Activated CD4-positive, alpha-beta memory T cell treated with anti-CD3 and anti-CD28 coated beads, Interleukin-2, amount 10 ng/mL, durations not matched to agents 7 days and 5 days (primary cell): ENCODE results near the gene SPRYD3. TPM values are rescaled to one million over a fixed set of nuclear protein-coding genes. Genes with fewer than 3 reads are reported as not detected.

Experiments used
- CTCF ChIA-PET: fragments of 350-600 bp; sonication (Branson Sonifier 250); formaldehyde crosslinking; loops from one replicate; lab custom pipeline; 2021; ENCODE audit warnings: antibody characterized with exemption, inconsistent platforms; lab: Charles Lee
- POLR2A ChIA-PET: fragments of 350-600 bp; sonication (Branson Sonifier 250); formaldehyde crosslinking; loops from one replicate; lab custom pipeline; 2021; ENCODE audit warnings: antibody characterized with exemption; lab: Charles Lee
- DNase-seq: peaks from one replicate; pipeline ENCODE4 v3.0.0-alpha.2; 2020
- H3K27ac Mint-ChIP-seq: one replicate; pipeline ENCODE4 v1.8.0; 2021; ENCODE audit warnings: mild to moderate bottlenecking, mixed read lengths
- H3K27me3 Mint-ChIP-seq: one replicate; pipeline ENCODE4 v1.8.0; 2021; ENCODE audit warnings: mixed read lengths
- H3K36me3 Mint-ChIP-seq: one replicate; pipeline ENCODE4 v1.8.0; 2021; ENCODE audit warnings: low read depth, mixed read lengths
- H3K4me1 Mint-ChIP-seq: one replicate; pipeline ENCODE4 v1.8.0; 2021; ENCODE audit warnings: mixed read lengths
- H3K4me3 Mint-ChIP-seq: one replicate; pipeline ENCODE4 v1.8.0; 2021; ENCODE audit warnings: mild to moderate bottlenecking, mixed read lengths
- H3K9me3 Mint-ChIP-seq: one replicate; pipeline ENCODE4 v1.8.0; 2021; ENCODE audit warnings: mixed read lengths
- total RNA-seq, 2 experiments: library from RNA; stranded (reverse); gene quantifications; one replicate each; pipeline ENCODE4 v1.2.3, GENCODE V29; 2021

The SPRYD3 gene
- total RNA-seq, 2 experiments from 2014 or later, result 31.2 to 31.3 TPM

DNA sequence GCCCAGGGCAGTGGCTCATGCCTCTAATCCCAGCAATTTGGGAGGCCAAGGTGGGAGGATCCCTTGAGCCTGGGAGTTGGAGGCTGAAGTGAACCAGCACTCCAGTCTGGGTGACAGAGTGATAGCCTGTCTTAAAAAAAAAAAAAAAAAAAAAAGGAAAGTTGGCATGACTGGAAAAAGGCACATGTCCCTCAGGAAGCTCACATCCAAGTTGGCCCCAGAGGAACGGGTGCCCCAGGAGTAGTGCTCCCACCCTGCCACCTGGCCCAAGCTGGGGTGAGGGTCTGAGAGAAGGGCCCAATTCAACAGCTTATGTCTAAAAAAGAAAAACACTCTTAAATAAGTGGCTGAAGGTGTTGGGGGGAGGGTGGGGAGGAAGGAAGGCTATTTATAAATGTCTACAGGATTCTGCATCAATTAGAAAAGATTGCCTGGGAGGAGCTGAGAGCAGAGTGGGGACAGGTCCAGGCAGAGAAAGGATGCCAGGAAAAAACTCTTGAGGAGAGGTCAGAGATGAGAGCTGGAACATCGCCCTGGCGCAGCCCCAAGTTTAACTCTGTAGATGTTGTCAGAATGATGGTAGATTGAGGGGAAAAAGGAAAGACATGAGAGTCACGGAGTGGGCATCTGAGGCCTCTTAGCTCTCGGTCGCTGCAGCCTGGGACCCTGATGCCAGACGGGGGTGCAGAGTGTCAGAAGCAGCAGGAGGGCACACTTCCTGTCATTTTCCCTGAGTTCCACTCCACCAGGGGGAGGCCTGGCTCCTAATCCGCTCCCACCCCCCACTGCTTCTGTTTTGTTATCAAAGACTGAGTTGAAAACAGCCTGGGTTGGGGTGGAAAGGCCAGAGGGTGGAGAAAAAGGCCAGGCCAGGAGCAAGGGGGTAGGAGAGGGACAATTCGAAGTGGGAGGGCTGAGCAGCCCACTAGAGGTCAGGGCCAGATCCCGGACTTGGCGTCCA, 7.3 kb downstream of the SPRYD3 start:
- Mint-ChIP-seq H3K4me3 (no peak overlapping the region), H3K36me3 (peaks cover 50% of the 10 kb centered on the region), H3K27me3 (no peaks in the 10 kb centered on the region), H3K9me3 (no peaks in the 10 kb centered on the region), H3K4me1 (peaks cover 5% of the 10 kb centered on the region), H3K27ac (no peak overlapping the region)
- ChIA-PET POLR2A (interaction anchor here (1.2 to 1.7 kb wide), 2 partner anchors 27 to 31 kb away, joined by 3 to 5 read pairs; partner anchors contain the start of gene SOAT2), CTCF (interaction anchor here (0.6 to 2.4 kb wide), 5 partner anchors 9 to 69 kb away, joined by 3 to 7 read pairs (median 3); no protein-coding TSS in a partner anchor)
- no peak for DNase-seq

DNA sequence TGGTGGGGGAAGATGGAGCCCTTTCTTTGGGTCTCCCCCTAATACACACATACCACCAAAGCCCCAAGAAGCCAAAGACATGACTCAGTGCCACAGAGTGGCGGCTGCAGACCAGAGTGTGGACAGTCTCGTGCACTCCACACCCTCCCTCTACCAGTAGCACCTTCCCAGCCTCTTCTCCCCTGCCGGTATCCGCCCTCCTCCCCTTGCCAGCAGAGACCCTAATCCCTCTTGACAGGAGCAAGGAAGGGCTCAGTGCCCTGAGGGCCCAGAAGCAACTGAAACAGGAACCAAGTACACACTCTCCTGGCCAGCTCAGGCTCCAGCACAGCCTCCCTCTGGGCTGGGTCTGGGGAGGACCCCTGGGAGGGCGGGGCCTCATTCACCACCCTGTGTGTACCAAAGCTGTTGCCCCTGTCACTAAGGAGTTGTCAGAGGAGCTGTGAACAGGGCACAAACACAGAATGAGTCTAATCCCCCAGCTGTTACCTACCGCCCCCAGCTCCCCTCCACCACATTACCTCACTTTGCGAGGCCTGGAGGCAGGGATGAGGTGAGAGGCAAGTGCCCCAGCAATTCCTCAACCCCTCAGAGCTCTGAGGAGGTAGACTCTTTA, 8.2 kb downstream of the SPRYD3 start:
- POLR2A ChIA-PET, result interaction anchor here (1.7 kb wide), 1 partner anchor 32 kb away, joined by 5 read pairs; the partner anchor contains the start of gene SOAT2
- no peak overlapping the region for H3K4me3 Mint-ChIP-seq

DNA sequence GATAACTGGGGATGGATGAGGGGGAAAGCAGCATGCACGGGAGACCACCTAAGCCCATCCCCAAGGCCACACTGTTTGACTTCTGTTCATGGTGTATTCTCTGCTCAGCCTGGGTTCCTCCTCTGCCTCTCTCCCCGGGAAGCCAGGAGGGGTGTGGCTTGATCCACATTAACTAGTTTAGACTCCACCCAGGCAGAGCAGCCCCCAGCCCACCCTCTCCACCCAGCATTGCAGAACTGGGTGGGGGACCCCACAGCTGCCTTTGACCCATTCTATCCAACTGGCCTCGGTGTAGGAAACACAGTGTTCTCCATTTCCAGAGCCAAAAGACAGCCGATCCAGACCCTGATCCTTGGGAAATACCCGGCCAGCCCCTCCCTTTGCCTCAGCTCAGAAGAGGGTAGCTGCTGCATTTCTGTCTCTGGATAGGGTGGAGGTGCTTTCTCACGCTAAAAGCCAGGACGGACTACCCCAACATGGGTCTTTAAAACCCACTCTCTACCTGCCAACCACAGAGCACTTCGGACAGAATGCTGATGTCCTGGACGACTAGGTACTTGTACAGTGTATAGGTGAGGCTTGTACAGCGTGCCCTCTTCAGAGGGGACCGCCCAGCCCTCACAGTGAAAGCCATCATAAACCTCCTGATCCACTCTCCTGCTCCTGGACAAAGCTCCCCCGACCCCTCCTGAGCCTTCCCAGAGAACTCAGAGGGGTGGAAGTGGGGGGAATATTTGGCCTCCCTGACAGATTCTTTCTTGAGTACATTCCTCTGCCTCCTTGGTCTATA, 9.4 kb downstream of the SPRYD3 start:
- Mint-ChIP-seq H3K36me3 (peaks cover 52% of the 10 kb centered on the region), H3K27ac (no peak overlapping the region), H3K9me3 (no peaks in the 10 kb centered on the region), H3K4me1 (peaks cover 13% of the 10 kb centered on the region), H3K27me3 (no peaks in the 10 kb centered on the region), H3K4me3 (no peak overlapping the region)
- CTCF ChIA-PET, result interaction anchor here (9.4 kb wide), 1 partner anchor 30 kb away, joined by 236 read pairs; the partner anchor contains the start of genes IGFBP6 and SOAT2
- no peak for DNase-seq
- POLR2A ChIA-PET, result interaction anchor here (1.2 to 8.4 kb wide), 2 partner anchors 10 to 29 kb away, joined by 6 to 45 read pairs; partner anchors contain the start of genes IGFBP6 and SPRYD3

More for the DNA sequence above, 8.2 kb downstream of the SPRYD3 start:
- Mint-ChIP-seq H3K27me3 (no peaks in the 10 kb centered on the region), H3K4me1 (peaks cover 11% of the 10 kb centered on the region), H3K9me3 (no peaks in the 10 kb centered on the region), H3K36me3 (peaks cover 52% of the 10 kb centered on the region), H3K27ac (no peak overlapping the region)
- DNase-seq, result no peak
- CTCF ChIA-PET, result interaction anchor here (0.6 to 2.4 kb wide), 2 partner anchors 28 to 48 kb away, joined by 3 to 7 read pairs; no protein-coding TSS in a partner anchor

DNA sequence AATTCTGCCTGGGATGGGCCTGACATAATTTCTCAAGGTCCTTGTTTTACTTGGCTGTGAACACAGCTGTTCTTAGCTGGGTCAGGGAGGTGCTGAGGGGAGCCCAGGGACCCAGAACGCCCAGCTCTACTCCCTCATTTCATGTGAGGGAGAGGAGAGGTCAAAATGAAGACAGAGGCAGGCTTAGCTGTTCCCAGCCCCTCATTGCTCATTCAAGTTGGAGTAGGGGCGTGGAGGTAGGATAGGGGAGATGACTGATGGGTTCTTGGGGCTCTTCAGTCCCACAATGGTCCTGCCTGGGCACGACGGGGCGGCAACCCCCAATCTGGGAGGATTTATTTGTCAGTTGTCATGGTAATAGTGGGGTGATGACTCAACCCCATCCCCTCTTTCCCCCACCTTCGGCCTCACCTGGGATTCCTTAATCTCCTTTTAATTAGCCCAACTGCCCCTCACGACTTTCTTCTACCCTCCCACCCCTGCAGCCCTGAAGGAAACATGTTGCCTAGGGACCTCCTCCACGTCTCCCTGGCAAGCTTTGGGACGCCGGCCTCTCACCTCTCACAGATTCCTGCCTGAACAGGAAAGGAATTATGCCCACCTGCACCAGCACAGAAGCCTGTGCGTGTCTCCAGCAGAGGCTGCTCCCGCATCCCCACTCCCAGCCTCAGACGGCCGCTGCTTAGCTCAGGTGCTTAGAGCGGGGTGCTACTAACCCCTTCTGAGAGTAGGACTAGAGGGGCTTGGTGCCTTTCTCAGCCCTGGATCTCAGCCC, 10.2 kb downstream of the SPRYD3 start:
- H3K36me3 Mint-ChIP-seq, result peaks cover 49% of the 10 kb centered on the region
- no peak overlapping the region for H3K27ac Mint-ChIP-seq
- H3K4me3 Mint-ChIP-seq, result no peak overlapping the region
- peaks cover 12% of the 10 kb centered on the region for H3K4me1 Mint-ChIP-seq
- H3K9me3 Mint-ChIP-seq, result no peaks in the 10 kb centered on the region
- no peak for DNase-seq
- POLR2A ChIA-PET, result interaction anchor here (1.2 to 8.4 kb wide), 2 partner anchors 10 to 29 kb away, joined by 6 to 45 read pairs; partner anchors contain the start of genes IGFBP6 and SPRYD3
- H3K27me3 Mint-ChIP-seq, result no peaks in the 10 kb centered on the region
- CTCF ChIA-PET, result interaction anchor here (1.7 to 9.4 kb wide), 5 partner anchors 10 to 252 kb away, joined by 4 to 236 read pairs (median 47); partner anchors contain the start of genes AAAS, IGFBP6, SOAT2 and SPRYD3

DNA sequence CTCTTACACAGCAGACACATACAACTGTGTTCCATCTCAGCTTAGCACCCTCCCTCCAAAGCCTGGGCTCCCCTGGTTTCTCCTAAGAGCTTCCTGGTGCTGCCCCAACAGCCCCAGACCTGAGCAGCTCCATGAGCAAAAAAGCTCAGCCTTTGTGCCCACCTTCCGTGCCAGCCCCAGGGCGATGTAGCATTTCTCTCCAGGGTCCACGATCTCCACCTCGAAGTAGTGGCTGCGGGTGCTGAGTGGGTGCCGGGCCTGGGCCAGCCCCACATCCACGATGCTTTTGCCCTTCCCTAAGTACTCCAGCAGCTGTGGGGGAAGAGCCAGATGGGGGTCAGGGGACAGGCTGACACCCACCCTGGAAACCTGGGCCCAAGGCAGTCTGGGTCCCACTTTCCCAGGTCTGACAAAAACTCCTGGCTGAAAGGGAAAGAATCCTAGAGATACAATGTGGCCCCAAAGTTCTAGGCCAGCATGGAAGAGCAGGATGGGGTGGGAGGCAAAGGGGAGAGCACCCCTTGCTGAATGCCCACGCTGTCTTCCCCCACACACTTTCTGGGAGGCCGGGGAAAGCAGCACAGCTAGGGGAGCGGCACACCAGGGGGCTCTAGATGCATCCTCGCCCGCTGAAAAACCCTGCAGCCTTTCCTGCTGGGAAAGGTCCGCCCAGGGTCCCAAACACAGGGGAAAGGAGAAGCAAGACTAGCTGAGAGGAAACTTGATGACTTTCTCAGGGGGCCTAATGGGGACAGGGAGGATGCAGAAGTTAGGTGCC, 11.0 kb downstream of the SPRYD3 start:
- CTCF ChIA-PET, result interaction anchor here (1.7 to 9.4 kb wide), 5 partner anchors 11 to 253 kb away, joined by 4 to 236 read pairs (median 47); partner anchors contain the start of genes AAAS, IGFBP6, SOAT2 and SPRYD3

DNA sequence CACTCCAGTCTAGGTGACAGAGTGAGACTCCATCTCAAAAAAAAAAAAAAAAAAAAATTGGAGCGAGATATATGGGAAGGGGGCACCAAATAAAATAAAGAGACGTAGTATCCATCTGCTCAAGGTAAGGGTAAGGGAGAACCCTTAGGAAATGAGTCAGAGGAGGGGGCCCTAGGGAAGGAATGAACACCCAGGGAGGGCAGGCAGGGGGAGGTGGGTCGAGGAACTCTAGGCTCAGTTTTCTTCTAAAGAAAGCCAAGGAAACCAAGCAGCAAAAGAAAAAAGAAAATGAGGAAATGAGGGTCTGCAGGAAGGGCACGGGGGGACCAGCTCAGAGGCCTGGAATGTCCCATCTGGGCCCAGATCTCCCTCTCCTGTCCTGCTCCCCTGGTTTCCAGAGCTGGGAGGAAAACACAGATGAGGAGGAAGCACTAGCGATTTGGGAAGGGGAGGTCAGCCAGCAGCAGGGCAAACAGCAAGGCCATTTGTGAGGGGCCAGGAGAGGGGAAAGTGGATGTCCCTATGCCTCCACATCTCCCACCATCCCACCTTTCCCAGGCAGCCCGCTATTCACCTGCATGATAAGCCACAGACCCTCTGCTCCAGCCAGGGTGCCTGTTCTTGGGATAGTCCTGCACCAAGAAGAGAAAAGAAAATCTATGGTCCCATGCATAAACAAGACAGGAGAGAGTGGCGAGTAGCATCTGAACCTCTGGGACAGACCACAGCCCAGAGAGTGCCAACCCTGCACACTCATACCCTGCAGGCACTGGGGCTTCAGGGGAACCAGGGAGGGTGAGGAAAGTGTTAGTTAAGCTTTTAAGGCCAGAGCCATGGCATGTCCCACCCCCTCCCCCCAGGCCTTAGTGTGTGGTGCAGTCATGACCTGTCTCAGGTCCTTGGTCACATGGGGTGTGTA, 11.9 kb downstream of the SPRYD3 start:
- H3K4me3 Mint-ChIP-seq, result no peak overlapping the region
- H3K36me3 Mint-ChIP-seq, result peaks cover 43% of the 10 kb centered on the region
- DNase-seq, result no peak
- H3K4me1 Mint-ChIP-seq, result peaks cover 9% of the 10 kb centered on the region
- no peak overlapping the region for H3K27ac Mint-ChIP-seq
- H3K9me3 Mint-ChIP-seq, result no peaks in the 10 kb centered on the region
- no peaks in the 10 kb centered on the region for H3K27me3 Mint-ChIP-seq
- POLR2A ChIA-PET, result interaction anchor here (1.1 to 8.4 kb wide), 5 partner anchors 12 to 121 kb away, joined by 3 to 45 read pairs (median 18); partner anchors contain the start of genes IGFBP6, SOAT2 and SPRYD3
- CTCF ChIA-PET, result interaction anchor here (1.6 to 9.4 kb wide), 11 partner anchors 12 to 254 kb away, joined by 4 to 236 read pairs (median 8); partner anchors contain the start of genes AAAS, IGFBP6, SOAT2 and SPRYD3

More for the DNA sequence above, 11.0 kb downstream of the SPRYD3 start:
- Mint-ChIP-seq H3K4me1 (peaks cover 12% of the 10 kb centered on the region), H3K4me3 (no peak overlapping the region), H3K27ac (no peak overlapping the region), H3K36me3 (peaks cover 48% of the 10 kb centered on the region), H3K9me3 (no peaks in the 10 kb centered on the region), H3K27me3 (no peaks in the 10 kb centered on the region)
- POLR2A ChIA-PET, result interaction anchor here (4.5 to 8.4 kb wide), 2 partner anchors 12 to 30 kb away, joined by 25 to 45 read pairs; partner anchors contain the start of genes IGFBP6 and SPRYD3
- DNase-seq, result no peak

DNA sequence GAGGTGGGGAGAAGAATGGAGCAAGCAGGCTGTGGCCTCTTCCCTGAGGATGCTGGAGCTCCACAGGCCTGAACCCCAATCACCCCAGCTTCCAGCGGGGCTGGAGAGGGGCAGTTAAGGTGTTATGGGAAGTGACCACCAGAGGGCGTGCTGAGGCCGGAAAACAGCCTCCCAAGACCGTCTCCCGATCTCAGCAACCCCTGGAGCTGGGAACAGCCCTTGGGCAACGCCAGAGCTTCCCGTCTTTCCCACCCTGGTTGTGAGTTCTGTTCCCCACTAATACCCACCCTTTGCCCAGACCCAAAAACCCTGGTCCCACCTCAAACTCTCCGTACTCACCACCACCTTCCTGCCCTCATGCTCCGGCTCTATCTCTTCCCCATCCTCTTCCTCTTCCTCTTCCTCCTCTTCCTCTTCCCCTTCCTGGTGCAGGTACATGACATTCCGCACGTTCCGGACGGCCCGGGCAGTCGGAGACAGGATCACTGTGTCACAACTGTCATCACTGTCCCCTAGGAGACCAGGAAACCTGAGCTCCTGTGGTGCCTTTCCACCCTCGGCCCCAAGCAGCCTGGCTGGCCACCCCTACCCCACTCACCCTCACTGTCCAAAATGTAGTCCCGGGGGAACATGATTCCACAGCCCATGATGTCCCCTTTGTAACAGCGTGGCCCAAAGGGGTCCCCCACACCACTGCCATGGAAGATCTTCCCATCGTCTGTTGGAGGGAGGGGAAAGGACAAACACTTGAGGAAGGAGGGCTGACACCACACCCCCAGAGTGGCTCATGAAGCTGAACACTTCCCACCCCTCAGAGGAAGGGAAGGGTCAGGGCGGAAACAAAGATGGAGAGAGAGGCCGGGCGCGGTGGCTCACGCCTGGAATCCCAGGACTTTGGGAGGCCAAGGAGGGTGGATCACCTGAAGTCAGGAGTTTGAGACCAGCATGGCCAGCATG, 12.9 kb downstream of the SPRYD3 start:
- Mint-ChIP-seq H3K4me3 (no peak overlapping the region), H3K4me1 (peaks cover 9% of the 10 kb centered on the region), H3K27ac (no peak overlapping the region), H3K9me3 (no peaks in the 10 kb centered on the region), H3K36me3 (peaks cover 37% of the 10 kb centered on the region), H3K27me3 (no peaks in the 10 kb centered on the region)
- ChIA-PET POLR2A (interaction anchor here (1.0 to 8.4 kb wide), 9 partner anchors 9 to 202 kb away, joined by 3 to 45 read pairs (median 6); partner anchors contain the start of genes ESPL1, IGFBP6, SOAT2 and SPRYD3), CTCF (interaction anchor here (0.6 to 9.4 kb wide), 36 partner anchors 11 to 321 kb away, joined by 3 to 236 read pairs (median 4); partner anchors contain the start of genes AAAS, CSAD, ESPL1 and IGFBP6)
- DNase-seq, result peak; percentile 73

DNA sequence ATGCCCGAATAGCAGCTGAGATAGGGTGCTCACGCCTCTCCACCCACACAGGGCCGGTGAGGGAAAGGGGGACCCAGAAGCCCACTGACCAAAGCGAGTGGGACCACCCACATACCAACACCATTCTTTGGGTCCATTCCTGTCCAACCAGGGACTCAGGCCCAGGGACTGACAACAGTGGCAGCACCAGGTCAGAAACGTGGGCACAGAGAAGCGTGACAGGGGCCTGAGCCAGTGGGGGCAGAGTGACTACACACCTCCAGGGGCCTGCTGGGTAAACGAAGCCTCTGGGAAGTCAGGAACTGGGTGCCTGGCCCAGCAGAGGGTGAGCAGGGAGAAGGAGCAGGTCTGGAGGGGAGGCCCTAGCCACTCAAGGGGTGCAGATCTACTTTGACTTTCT, 13.7 kb downstream of the SPRYD3 start:
- Mint-ChIP-seq H3K27me3 (no peaks in the 10 kb centered on the region), H3K4me3 (no peak overlapping the region), H3K9me3 (no peaks in the 10 kb centered on the region), H3K4me1 (peaks cover 9% of the 10 kb centered on the region), H3K36me3 (peaks cover 32% of the 10 kb centered on the region), H3K27ac (no peak overlapping the region)
- ChIA-PET CTCF (interaction anchor here (0.6 to 9.4 kb wide), 27 partner anchors 10 to 279 kb away, joined by 3 to 236 read pairs (median 5); partner anchors contain the start of genes AAAS, CSAD, ESPL1 and IGFBP6), POLR2A (interaction anchor here (1.0 to 8.4 kb wide), 8 partner anchors 8 to 203 kb away, joined by 3 to 45 read pairs (median 9); partner anchors contain the start of genes ESPL1, IGFBP6, SOAT2 and SPRYD3)
- no peak for DNase-seq
